UCSD-AML1 (cell line): ENCODE data around the gene PDLIM7.

Experiments used
- DNase-seq: peaks from one replicate; lab custom pipeline; 2025; ENCODE audit not compliant: unreplicated experiment; lab: John Stamatoyannopoulos, UW

The PDLIM7 gene

GRCh38 chr5:177507596-177508220 is 10.3 kb upstream of the PDLIM7 start:
- peak; percentile 54 for DNase-seq

- peak; percentile 43 for DNase-seq
These were observed 9.8 kb upstream of the PDLIM7 start for GRCh38 chr5:177507165-177507564.

GRCh38 chr5:177505075-177505474 is 7.7 kb upstream of the PDLIM7 start:
- no peak for DNase-seq

GRCh38 chr5:177504086-177505056 is 7.0 kb upstream of the PDLIM7 start:
- DNase-seq, result no peak

DNA sequence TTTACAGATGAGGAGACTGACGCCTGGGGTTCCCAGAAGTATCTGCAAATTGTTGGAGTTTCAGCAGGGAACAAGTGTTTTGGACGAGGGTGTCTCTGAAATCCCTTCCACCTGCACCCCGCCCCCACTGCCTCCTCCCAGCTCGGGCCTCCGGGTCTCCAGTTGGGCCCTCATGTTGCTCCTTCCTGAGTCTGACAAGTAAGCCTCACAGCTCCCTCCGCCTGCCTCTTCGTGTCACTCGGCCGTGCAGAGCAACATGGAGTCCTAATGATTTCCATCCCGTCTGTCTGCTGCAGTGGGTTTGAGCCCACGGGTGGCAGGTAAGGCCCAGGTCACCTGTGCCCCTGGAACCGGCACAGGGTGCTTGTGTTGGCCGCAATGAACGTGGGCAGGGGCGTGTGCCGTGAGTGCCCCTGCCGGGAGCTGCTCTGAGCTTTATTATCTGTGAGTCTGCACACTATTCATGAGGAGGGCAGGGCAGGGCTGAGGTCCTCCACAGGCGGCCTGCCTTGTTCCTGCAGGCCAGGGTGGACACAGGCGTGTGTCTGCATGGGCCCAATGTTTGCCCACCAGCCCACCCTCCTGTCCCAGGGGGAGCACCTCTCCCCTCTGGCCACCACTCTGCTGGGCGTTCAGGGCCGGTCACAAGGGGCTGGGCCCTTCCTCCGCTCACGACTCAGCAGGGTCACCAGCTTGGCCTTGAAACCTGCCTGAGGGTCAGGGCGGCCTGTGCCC is 6.1 kb upstream of the PDLIM7 start:
- no peak for DNase-seq

DNA sequence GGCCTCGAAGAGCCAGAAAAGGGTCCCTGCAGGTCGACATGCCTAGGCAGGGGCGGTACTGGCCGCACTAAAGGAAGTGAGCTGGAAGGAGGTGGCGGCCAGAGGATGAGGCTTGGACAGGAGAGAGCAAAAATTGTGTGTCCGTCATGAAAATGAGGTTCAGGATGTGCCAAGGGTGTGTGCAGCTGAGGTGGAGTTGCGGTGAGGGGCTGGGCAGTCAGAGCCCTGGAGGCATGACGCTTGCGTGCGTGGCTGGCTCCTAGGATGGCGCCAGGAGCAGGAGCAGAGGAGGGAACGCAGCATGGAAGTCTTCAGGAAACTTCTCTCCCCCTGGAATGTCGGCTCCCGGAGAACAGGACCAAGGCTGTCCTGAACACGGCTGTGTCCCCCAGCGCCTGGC is 5.5 kb upstream of the PDLIM7 start:
- no peak for DNase-seq

DNA sequence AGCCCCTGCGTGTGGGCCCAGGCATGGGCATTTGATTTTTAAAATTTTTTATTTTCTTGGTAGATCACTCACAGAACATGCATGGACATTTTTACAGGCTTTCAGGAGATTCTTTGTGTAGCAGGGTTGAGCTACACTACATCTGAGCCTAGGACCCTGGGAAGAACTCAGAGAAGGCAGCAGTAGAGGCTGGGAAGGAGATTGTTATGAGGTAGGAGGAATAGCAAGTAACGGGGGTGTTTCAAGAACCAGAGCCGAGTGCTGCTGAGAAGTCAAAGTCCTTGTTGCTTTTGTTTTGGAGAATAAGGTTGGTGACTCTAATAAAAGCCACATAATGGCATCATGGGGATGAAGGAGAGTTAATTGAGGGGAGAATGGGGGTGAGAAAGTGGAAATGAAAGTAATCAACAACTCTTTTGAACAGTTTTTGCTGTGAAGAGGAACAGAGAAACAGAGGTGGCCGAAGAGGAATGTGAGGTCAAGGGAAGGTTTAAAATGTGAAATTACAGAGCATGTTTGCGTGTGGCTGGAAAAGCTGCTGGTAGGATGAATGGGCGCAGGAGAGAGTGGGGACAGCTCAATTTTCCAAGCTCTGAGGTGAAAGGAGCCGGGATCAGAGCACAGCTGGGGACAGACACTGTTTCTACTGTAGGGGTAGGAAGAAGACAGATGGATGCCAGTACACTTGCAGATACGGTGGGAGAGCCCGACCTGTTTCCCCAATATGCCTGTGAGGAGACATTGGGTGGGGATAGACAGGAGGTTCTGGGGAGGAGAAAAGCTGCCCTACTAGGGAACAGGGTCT is 4.7 kb upstream of the PDLIM7 start:
- DNase-seq, result no peak

GRCh38 chr5:177500685-177501522 is 3.5 kb upstream of the PDLIM7 start:
- DNase-seq, result peak; percentile 84

- no peak for DNase-seq
These were observed 2.4 kb upstream of the PDLIM7 start for GRCh38 chr5:177499842-177500241.

- no peak for DNase-seq
These were observed 796 bp upstream of the PDLIM7 start for GRCh38 chr5:177498013-177498787.

GRCh38 chr5:177496727-177497291 is 595 bp downstream of the PDLIM7 start:
- peak; percentile 66 for DNase-seq

DNA sequence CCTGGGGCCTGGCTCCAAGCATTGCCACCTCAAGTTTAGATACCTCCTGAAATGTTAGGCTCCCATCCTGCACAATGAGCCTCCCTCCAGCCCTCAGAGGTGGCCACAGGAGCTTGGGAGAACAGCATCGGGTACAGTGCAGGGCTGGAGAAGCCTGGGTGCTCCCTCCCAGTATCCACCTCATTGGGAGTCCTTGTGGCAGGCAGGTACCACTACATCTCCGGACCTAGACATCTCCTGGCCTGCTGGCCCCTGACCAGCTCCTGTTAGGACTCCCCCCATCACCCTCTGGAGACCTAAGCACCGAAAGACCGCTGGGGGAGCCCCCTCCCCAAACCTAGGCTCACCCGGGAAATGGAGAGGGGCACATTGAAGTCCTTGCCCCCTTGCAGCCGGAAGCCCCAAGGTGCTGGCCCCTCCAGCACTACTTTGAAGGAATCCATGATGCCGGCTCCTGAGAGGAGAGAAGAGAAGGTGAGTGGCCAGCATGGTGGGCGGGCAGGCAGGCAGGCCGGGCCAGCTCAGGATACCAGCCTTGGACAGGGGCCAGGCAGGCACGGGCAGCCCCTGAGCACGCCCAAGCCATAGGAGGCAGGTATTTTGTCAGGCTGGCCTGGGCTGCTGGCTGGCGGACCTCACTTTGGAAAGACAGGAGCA is 1.2 kb downstream of the PDLIM7 start:
- no peak for DNase-seq

DNA sequence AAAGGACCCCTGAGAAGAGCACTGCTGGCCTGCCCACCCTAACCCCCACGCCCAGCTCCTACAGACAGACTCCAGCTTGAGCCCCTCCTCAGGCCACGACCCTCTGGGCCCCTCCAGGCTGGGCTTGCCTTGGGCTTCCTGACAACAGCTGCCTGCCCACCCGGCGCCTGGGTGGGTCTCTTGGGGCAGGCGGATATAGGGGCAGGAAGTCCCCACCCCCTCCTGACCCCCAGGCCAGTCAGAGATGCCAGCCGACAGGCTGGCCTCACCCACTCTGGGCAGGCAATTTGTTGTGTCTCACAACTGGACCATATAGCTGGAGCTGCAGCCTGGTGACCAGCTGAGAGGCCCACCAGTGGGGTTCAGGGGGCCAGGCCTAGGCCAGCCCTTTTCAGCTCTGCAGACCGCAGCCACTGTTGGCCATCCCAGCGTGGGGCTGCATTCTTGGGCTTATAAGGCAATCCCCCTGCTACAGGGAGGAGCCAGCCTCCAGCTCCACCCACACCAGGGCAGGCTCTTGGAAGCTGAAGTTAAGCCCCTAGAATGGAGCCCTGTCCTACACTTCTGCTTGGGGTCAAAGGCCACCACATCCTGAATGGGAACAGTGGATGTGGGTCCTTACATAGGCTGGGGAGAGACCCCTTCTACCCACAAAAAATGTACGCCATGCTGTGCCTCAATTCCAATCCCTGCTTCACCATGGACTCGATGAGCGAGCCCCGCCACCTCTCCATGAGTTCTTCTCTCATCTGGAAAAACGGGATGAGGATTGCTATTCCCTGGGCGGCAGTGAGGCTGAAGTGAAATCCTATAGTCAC is 2.0 kb downstream of the PDLIM7 start:
- DNase-seq, result peak; percentile 73

DNA sequence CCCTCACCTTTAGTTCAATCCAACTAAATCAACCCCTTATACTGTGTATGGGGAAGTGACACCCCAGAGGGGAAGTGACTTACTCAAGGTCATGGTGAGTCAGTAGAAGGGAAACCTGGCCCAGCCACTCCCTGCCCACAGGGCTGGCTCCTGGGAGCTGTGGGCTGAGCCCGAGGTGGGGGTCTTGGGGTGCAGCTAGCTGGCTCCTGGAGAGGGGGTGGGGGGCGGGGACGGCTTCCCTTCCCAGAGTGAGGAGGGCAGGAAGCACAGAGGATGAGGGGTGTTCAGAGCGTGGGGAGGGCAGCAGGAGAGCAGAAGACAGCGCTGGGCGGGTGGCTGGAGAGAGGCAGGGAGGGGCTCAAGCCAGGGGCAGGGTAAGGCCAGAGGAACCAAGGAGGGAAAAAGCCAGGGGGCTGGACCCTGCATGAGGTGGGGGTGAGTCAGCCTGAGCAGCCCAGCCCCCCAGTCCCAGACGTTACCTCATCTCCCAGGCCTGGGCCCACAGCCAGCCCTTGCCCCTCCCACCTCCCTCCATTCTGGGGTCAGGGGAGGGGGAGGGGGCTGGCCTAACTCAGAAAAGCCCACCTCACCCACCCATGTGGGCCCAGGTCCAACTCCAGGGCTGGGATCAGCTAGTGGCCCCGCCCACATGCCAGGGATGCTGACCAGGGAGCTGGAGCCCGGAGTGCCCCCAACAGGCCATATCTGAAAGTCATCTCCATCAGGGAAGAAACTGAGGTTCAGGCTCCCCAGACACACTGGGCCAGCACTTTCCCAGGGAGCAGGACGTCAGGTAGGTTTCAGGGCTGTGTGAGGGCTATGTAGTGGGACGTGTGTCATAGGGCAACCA is 2.8 kb downstream of the PDLIM7 start:
- DNase-seq, result peak; percentile 74

DNA sequence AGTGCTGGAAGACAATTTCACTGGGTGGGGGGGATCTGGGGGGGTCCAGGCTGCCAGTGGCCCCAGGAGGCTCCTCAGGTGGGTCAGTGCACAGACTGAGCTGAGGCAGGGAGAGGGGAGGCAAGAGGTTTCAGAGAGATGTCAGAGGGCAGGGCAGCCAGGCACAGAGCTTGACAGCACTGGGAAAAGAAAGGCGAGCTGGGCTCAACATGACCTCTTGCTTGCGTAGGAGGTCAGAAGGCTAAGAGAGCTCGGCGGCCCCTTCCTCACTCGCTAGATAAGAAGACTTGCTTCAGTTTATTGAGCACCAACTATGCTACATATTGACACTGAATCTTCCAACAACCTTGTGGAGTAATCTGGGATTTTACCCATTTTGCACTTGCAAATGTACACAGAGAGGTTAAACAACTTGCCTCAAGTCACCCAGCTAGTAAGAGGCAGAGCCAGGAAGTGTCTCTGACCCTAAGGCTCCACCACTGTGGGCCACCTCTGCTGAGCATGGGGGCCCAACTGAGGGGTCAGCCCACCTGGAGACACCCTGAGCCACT is 3.5 kb downstream of the PDLIM7 start:
- no peak for DNase-seq

DNA sequence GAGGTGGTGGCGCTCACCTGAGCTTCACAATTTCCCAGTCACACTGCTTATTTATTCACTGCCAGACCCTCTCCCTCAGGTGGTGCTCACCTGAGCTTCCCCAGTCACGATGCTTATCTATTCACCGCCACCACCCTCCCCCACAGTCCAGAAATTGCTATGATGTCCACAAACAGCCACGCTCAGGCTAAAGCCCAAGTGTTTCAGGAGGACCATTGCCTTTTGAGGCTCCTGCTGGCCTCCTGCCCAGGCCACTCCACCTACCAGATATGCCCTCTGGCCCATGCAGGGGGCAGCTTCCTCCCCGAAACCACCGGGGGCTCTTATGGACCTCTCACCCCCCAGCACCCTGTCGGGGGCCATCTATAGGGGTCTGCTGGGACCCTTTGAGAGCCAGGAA is 4.6 kb downstream of the PDLIM7 start:
- DNase-seq, result no peak
